Measurements from ENCODE around the gene BRINP3.

- TF ChIP-seq, protein P1, sequence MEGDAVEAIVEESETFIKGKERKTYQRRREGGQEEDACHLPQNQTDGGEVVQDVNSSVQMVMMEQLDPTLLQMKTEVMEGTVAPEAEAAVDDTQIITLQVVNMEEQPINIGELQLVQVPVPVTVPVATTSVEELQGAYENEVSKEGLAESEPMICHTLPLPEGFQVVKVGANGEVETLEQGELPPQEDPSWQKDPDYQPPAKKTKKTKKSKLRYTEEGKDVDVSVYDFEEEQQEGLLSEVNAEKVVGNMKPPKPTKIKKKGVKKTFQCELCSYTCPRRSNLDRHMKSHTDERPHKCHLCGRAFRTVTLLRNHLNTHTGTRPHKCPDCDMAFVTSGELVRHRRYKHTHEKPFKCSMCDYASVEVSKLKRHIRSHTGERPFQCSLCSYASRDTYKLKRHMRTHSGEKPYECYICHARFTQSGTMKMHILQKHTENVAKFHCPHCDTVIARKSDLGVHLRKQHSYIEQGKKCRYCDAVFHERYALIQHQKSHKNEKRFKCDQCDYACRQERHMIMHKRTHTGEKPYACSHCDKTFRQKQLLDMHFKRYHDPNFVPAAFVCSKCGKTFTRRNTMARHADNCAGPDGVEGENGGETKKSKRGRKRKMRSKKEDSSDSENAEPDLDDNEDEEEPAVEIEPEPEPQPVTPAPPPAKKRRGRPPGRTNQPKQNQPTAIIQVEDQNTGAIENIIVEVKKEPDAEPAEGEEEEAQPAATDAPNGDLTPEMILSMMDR (conservative IDR thresholded peaks at IDR 0.05; ENCODE audit: low read length) = no peak
- TF ChIP-seq EZH2phosphoT487 (IDR thresholded peaks at IDR 0.05; ENCODE audit: borderline replicate concordance, low read depth, low read length) = no peak
Observed at GRCh38 chr1:190476321-190476720, 1.3 kb downstream of the BRINP3 start.

Data from OCI-LY7 (cell line).